ENCODE measurements around the gene PHC3.

Gene PHC3

GRCh38 chr3:170154569-170155143 is 26.9 kb downstream of the PHC3 start:
- DNase-seq (ENCODE audit: low spot score): peak; percentile 72
- in situ Hi-C loops (cut with MboI; ENCODE audit: low sequenced_read_pairs, unreplicated experiment): no loop called here

GRCh38 chr3:170154084-170154483 is 27.4 kb downstream of the PHC3 start:
- no peak for DNase-seq (ENCODE audit: low spot score)
- TF ChIP-seq CTCF (IDR thresholded peaks at IDR 0.05; ENCODE audit: borderline replicate concordance, control extremely low read depth, extremely low read depth, insufficient read depth, missing control alignments): no peak
- in situ Hi-C loops (cut with MboI; ENCODE audit: low sequenced_read_pairs, unreplicated experiment): no loop called here

More at GRCh38 chr3:170154569-170155143, 26.9 kb downstream of the PHC3 start:
- no peak for TF ChIP-seq CTCF (IDR thresholded peaks at IDR 0.05; ENCODE audit: borderline replicate concordance, control extremely low read depth, extremely low read depth, insufficient read depth, missing control alignments)

- in situ Hi-C loops (cut with MboI; ENCODE audit: low sequenced_read_pairs, unreplicated experiment): no loop called here
- TF ChIP-seq CTCF (IDR thresholded peaks at IDR 0.05; ENCODE audit: borderline replicate concordance, control extremely low read depth, extremely low read depth, insufficient read depth, missing control alignments): no peak
- no peak for DNase-seq (ENCODE audit: low spot score)
Measured at GRCh38 chr3:170151536-170151935, 30.0 kb downstream of the PHC3 start.

GRCh38 chr3:170149016-170149415 is 32.5 kb downstream of the PHC3 start:
- in situ Hi-C loops (cut with MboI; ENCODE audit: low sequenced_read_pairs, unreplicated experiment): no loop called here
- no peak for TF ChIP-seq CTCF (IDR thresholded peaks at IDR 0.05; ENCODE audit: borderline replicate concordance, control extremely low read depth, extremely low read depth, insufficient read depth, missing control alignments)
- no peak for DNase-seq (ENCODE audit: low spot score)

GRCh38 chr3:170145278-170145677 is 36.3 kb downstream of the PHC3 start:
- DNase-seq (ENCODE audit: low spot score): no peak
- no peak for TF ChIP-seq CTCF (IDR thresholded peaks at IDR 0.05; ENCODE audit: borderline replicate concordance, control extremely low read depth, extremely low read depth, insufficient read depth, missing control alignments)
- in situ Hi-C loops (cut with MboI; ENCODE audit: low sequenced_read_pairs, unreplicated experiment): no loop called here

GRCh38 chr3:170144437-170144843 is 37.1 kb downstream of the PHC3 start:
- DNase-seq (ENCODE audit: low spot score): no peak
- no peak for TF ChIP-seq CTCF (IDR thresholded peaks at IDR 0.05; ENCODE audit: borderline replicate concordance, control extremely low read depth, extremely low read depth, insufficient read depth, missing control alignments)
- in situ Hi-C loops (cut with MboI; ENCODE audit: low sequenced_read_pairs, unreplicated experiment): no loop called here

Data from GM13976 (cell line).